Measurements from ENCODE around the gene ACO1.

ACO1 gene

DNA sequence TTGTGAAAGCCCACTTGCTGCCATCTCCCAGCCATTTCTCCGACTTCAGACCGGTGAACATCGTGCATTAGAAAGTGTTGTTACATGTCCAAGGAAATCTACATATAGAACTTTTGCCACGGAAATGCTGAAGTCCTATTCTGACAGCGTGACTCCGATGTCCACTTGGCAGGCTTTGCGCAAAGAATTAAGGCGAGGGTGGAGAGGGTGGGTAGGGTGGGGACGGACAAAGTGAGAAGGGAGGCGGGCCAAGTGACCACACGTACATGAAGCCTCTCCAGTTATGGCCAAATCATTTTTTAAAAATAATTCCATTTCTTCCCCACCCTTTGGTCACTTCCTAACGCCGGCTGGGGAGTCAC is 460 bp upstream of the ACO1 start:
- DNase-seq: no peak

GRCh38 chr9:32385152-32385884 is 875 bp downstream of the ACO1 start:
- DNase-seq: no peak

- DNase-seq: no peak
Measured at GRCh38 chr9:32385885-32386283, 1.4 kb downstream of the ACO1 start.

DNA sequence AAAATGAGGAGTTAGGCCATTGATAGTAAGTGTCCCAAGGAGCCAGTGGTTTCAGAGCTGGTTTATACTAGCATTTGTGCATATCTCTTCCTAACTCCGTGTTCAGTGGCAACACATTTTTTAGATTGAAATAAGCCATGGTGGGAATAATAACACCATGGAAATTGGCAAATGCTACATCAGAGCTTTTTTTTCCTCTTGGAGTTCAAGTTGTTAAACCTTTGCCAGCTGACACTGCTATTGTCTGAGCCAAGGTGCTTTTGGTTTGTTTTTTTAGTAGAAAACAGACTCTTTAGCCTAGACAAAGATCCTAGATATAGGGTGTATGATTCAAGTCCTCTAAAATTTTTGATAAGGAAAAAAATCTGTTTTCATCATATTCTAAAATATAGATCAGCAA is 2.8 kb downstream of the ACO1 start:
- DNase-seq: no peak

GRCh38 chr9:32389365-32389764 is 4.9 kb downstream of the ACO1 start:
- DNase-seq: no peak

- no peak for DNase-seq
Measured at GRCh38 chr9:32393911-32394310, 9.5 kb downstream of the ACO1 start.

DNA sequence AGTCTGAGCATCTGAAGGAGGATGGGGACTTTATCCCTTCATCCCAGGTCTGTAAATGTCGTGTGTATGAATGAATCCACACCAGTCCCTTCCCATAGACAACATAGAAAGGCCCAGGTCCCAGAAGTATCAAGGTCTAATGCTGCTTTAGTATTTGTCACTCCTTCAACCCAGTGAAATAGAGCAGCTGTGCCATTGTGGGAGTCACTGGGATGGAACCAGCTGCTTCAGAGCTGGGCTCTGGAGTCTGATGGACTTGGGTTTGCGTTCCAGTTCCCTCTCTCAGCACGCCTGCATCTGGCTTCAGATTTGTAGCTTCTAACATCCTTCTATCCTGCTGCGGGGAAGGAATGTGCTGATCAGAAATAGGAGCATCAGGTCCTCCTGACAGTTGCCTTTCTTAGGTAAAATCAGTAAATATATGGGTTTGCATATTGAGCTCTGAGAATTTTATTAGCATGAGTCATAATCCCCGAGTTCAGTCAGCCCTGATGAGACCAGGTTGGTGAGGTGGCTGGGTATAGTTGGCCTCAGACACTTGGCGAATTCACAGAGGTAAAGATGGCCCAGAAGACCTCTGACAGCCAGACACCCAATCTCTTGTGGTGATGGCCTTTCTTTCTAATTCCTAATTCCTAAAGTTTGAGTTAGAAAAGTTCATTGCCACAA is 10.1 kb downstream of the ACO1 start:
- DNase-seq: no peak

GRCh38 chr9:32395510-32396216 is 11.2 kb downstream of the ACO1 start:
- no peak for DNase-seq

DNA sequence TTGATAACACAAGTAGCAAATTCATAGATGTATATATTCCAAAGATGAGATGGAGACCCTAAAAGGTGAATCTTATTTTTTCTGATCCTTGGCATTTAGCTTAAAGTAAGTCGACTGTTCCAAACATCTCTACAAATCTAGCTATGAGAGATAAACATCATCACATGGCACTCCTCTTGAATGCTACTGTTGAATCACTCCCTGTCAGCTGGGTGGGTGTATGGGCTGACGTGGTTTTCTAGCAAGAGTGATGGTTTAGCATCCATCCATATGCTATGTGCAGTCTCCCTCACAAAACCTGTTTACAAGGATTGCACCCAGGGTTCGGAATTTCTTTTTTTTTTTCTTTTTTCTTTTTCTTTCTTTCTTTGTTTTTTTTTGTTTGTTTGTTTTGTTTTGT is 13.8 kb downstream of the ACO1 start:
- DNase-seq: no peak

DNA sequence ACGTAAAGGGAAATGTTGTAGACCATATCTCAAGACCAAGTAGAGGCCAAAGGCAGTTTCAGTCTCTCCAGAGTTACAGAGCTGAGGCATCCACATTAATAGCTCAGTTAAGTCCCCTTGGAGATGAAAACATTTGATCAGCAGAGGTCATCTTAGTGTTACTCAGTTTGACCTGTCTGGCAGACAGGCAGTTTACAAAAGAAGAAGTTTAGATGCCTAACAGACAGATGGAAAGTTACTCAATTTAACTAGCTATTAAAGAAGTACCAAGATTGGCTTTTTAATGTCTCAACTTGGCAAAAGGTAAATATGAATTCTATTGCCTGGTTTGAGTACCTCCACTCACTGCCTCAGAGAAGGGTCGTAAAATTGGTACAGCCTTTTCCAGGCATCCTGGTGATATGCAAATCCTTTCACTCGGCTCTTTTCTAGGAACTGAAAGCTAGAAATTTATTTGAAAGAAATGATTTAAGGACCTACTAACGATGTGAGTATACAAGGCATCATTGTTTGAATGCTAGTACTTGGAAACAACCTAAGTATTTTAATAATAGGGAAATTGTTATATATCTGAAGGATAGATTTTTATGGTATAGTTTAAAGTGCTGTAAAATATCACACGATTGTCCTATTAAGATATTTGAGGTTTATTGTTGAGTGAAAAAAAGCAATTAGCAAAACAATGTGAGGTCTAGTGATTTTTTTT is 14.8 kb downstream of the ACO1 start:
- no peak for DNase-seq

GRCh38 chr9:32401488-32401887 is 17.0 kb downstream of the ACO1 start:
- DNase-seq: no peak

DNA sequence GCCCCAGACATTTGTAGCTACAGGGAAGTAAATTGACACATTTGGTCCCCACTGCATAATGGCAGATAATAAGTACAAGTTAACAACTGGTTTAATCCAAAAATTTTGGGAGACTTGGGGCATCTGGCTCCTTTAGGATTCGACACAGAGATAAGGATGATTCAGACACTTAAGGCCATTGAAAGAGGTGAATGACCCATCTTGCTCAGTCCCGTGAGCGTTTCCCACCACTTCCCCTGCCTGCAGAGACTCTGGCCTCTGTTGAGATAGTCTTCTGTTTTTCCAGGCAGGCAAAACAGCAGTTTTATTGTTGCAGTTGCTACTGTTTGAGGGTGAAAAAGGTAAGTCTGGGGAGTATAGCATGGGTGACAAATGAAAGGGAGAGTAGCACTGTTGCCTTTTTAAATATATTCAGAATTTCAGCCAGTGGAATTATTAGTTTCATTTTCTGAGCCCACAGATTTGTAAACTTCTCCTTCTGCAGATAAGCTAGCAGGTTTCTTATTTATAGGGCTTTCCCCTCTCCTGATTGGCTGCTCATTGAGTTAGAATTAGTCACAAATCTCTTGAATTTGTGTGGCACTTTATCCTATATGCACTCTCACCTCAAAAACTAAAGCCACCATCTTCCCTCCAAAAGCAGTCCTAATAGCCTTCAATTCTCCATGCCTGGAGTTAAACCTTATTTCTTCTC is 19.3 kb downstream of the ACO1 start:
- no peak for DNase-seq

GRCh38 chr9:32404402-32404801 is 20.0 kb downstream of the ACO1 start:
- DNase-seq: no peak

DNA sequence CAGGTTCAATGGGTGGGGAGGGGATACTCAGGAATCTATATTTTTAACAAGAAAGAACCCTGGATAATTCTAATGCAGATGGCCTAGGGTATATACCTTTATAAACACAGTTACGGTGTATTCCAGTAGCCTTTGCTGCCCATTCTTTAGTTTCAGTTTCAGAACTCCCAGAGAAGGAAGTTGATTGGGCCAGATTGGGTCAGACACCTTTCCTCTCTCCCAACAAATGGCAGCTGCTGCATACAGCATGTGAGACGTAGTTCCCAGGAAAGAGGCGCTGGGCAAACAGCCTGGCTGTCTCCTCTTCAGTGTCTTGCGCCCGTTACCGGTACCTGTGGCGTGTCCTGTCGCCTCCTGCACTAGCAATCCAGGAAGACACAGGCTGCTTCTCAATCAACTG is 20.4 kb downstream of the ACO1 start:
- no peak for DNase-seq

DNA sequence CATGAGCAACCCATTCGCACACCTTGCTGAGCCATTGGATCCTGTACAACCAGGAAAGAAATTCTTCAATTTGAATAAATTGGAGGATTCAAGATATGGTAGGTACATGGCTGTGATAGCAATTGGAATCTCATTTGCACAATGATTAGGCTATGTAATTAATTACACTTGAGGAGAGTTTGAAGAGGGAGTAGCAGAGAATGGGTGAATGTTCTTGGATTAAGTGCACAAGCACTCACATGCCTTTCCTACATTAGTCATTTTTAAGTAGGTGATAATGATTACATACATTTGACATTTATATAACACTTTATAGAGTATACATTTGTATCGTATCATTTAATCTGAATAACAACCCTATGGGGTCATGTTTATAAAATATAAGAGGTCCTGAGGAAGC is 21.1 kb downstream of the ACO1 start:
- no peak for DNase-seq

DNA sequence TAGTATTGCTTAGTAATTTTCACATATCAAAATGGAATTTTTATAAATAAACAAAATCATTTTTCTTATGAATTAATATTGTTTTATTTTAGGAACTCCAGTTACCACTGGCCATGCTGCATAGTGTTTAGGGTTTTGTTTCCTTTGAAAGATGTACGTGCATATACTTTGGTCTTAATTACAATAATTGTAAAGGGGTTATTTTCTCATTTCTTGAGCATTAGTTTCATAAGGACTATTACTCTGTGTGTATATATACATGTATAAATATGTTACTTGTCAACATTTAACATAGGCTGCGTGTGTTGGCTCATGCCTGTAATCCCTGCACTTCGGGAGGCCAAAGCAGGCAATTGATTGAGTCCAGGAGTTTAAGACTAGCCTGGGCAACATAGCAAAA is 21.6 kb downstream of the ACO1 start:
- DNase-seq: no peak

- DNase-seq: no peak
Measured at GRCh38 chr9:32411753-32412152, 27.3 kb downstream of the ACO1 start.

GRCh38 chr9:32412440-32412839 is 28.0 kb downstream of the ACO1 start:
- DNase-seq: no peak

- no peak for DNase-seq
Measured at GRCh38 chr9:32413424-32413823, 29.0 kb downstream of the ACO1 start.

GRCh38 chr9:32414856-32415255 is 30.4 kb downstream of the ACO1 start:
- no peak for DNase-seq

DNA sequence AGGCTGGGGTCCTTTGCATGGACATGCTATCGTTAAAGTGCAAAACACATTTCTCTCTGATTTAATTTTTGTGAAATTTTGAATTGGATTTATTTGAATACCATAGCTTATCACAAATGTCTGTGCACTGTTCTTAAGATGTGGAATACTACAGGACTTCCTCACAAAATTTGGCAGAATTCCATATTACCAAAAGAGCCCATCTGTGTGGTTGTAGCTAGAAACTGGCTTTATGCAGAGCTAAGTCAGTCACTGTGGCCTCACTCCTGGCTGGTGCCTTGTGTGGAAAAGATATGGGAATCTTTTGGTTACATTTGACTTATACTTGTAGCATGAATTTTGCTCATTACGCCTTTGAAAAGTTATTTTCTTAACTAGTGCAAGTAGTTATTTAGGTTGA is 35.5 kb downstream of the ACO1 start:
- DNase-seq: no peak

- no peak for DNase-seq
Measured at GRCh38 chr9:32422237-32422806, 37.9 kb downstream of the ACO1 start.

DNA sequence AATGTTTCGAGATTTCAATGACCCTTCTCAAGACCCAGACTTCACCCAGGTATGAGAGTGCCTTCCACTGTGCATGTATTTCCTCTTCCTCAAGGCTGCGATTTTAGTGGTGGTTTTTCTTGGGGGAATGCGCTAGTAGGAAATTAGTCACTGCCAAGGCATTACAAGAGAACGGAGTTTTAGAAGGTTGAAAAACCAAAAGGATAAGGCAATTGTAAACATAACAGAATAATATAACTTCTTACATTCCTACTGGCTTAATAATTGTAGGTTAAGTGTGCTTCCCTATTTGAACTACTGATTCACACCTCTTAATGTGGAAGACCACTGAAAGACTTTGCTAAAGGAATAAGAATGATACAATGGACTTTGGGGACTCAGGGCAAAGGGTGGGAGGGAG is 38.9 kb downstream of the ACO1 start:
- no peak for DNase-seq

Measured in cortex of kidney (tissue), 1 donor.